GM12892 (cell line): ENCODE measurements around the gene CECR2.

Experiments
- POLR2A ChIP-seq: IDR thresholded peaks from 2 replicates; pipeline ENCODE4 v1.6.1; 2011; ENCODE audit warnings: low read depth, low read length, control low read depth
- POLR2AphosphoS5 ChIP-seq: IDR thresholded peaks from 2 replicates; pipeline ENCODE4 v1.6.1; 2011; ENCODE audit warnings: low read depth, low read length, control low read depth
- TAF1 ChIP-seq: IDR thresholded peaks from 2 replicates; pipeline ENCODE4 v1.6.1; 2011; ENCODE audit warnings: low read depth, mild to moderate bottlenecking, control low read depth, low read length, borderline replicate concordance

GRCh38 chr22:17477391-17477833 lies 108.2 kb downstream of the CECR2 start:
- TF ChIP-seq POLR2AphosphoS5: no peak
- no peak for TF ChIP-seq POLR2A
- TF ChIP-seq TAF1: no peak
